ENCODE results near the gene TECPR2. TPM values are rescaled to one million over a fixed set of nuclear protein-coding genes. Genes with fewer than 3 reads are reported as not detected.
"Not testable (repeated sequence)": the region's sequence is repeated elsewhere in the genome, so short reads cannot be mapped to it uniquely, and the experiment has no call there.

Gene TECPR2
- total RNA-seq, 4 donors from 2014 or later = 28.7 to 54.8 (median 36.6) TPM

DNA sequence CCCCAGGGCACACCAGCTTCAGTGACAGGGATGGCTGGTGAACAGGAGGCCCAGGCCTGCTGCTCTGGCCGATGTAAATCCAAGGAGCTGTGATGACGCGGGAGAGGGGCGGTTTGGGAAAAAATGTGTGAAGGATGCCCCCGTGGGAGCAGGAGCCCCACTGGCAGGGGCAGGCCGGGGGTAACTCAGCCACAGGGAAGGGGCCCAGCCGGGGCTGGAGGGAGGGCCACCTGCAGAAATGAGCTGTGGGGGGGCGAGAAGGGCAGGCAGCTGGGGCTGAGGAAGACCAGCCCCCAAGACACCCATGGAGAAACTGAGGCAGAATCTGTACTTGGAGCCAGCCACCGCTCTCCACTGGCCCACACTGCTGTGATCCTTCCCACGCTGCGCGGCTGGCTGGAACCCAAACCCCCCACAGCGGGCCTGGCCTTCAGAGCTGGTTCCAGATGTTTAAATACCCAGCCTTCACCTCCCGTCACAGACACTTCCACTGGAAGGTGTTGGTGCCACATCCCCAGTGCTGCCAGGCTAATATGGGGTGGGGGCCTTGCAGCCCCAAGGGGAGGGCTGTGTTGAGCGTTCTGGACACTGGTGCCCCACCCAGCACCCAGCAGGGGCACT is 175.3 kb downstream of the TECPR2 start:
- DNase-seq (ENCODE audit: extremely low spot score) = no peak
- Histone ChIP-seq H3K36me3 (no peaks in the 10 kb centered on the region), H3K27me3 (peaks cover 0 to 37% (median 0%) of the 10 kb centered on the region in 4 donors), H3K9me3 (no peaks in the 10 kb centered on the region), H3K4me3 (no peak overlapping the region), H3K4me1 (peaks cover 8 to 11% (median 10%) of the 10 kb centered on the region in 4 donors), H3K27ac (replicated peaks in 1 of 4) (no peak overlapping the region)
- intact Hi-C loops (cut with DNase I) = no loop called here
- TF ChIP-seq, protein P1, sequence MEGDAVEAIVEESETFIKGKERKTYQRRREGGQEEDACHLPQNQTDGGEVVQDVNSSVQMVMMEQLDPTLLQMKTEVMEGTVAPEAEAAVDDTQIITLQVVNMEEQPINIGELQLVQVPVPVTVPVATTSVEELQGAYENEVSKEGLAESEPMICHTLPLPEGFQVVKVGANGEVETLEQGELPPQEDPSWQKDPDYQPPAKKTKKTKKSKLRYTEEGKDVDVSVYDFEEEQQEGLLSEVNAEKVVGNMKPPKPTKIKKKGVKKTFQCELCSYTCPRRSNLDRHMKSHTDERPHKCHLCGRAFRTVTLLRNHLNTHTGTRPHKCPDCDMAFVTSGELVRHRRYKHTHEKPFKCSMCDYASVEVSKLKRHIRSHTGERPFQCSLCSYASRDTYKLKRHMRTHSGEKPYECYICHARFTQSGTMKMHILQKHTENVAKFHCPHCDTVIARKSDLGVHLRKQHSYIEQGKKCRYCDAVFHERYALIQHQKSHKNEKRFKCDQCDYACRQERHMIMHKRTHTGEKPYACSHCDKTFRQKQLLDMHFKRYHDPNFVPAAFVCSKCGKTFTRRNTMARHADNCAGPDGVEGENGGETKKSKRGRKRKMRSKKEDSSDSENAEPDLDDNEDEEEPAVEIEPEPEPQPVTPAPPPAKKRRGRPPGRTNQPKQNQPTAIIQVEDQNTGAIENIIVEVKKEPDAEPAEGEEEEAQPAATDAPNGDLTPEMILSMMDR (IDR thresholded peaks at IDR 0.05) = no peak
- TF ChIP-seq POLR2A (IDR thresholded peaks at IDR 0.05; ENCODE audit: low read depth) = no peak
- no peak for TF ChIP-seq EP300 (IDR thresholded peaks at IDR 0.05)
- TF ChIP-seq POLR2AphosphoS5 (IDR thresholded peaks at IDR 0.05) = no peak
- 59% methylated on average over 10 of the region's 15 CpGs for WGBS

DNA sequence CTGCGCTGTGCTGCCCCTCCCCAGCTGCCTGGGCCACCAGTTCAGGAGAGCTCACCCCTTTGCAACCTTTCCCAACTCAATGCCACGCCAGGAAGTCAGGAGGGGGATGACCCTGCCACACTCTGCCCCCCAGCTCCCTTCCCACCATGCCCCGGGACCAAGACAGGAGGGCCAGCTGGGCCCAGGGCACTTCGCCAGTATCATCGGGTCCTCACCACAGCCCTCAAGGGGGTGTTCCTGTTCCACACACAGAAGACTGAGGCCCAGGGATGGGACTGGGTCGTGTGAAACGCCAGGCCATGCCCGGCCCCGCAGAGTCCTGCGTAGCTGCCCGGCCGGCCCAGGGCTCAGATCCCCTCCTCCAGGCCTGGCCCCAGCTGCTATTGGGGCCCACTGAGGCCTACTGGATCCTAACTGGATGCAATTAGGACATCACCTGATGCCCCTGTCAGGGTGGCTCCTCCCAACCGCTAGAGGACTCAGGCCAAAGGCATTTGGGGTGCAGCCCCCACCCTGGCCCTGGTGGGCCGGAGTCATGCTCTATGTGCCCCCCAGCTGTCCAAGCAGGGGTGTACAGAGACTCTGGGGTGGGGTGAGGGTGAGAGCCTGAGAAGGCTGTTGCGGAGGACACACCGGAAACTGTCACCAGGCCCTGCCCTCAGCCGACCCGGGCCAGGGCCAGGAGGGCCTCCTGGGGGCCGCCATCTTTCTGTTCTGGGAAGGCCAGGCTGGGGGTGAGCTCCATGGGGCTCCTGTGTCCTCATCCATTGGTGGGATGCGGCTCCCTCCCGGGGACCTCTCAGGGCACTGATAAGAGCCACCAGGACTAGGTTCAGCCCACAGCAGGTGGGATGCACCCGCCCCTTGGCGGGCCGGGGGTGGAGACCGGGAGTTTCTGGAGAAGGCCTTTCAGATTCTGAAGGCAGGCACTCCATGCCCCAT is 176.1 kb downstream of the TECPR2 start:
- Histone ChIP-seq H3K36me3 (no peaks in the 10 kb centered on the region), H3K4me1 (peaks cover 8 to 11% (median 10%) of the 10 kb centered on the region in 4 donors), H3K4me3 (no peak overlapping the region), H3K27ac (replicated peaks in 1 of 4) (no peak overlapping the region), H3K27me3 (peaks cover 0 to 45% (median 0%) of the 10 kb centered on the region in 4 donors), H3K9me3 (no peaks in the 10 kb centered on the region)
- WGBS = 59% methylated on average over 8 of the region's 25 CpGs
- TF ChIP-seq POLR2AphosphoS5 (IDR thresholded peaks at IDR 0.05) = no peak
- intact Hi-C loops (cut with DNase I) = no loop called here
- no peak for DNase-seq (ENCODE audit: extremely low spot score)

DNA sequence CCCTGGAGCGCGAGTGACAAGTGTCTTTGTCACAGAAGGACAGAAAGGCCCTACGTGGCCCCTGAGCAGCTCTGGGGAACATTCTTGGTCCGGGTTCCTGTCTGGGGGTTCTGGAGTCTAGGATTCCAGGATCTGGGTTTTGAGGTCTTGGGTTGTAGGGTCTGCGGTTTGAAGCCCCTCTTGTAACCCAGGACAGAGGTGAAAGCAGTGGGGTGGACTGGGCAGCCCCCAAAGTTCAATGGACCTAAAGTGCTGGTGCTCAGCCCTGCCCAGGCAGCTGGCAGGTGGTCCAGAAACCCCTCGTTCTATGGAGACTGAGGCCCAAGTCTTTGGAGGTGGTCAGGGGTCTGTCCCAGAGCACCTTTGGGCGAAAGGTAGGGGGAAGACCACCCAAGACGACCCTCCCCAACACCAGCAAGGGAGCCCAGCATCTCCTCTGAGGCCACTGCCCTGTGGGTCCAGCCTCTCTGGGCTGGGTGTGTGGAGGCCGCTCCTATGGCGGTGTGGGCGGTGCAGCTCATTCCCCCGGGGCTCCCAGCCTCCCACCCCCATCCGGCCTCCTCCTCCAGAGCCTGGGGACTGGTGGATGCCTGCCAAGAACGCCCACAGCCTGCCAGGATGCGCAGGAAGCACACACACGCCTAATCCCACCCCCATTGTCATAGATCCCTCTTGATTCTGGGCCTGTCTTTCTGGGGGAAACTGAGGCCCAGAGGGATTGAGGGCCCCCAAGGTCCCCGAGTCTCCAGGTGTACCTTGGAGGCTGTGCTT is 177.0 kb downstream of the TECPR2 start:
- no peaks in the 10 kb centered on the region for H3K36me3 ChIP-seq
- WGBS = 64% methylated on average over 6 of the region's 17 CpGs
- H3K27me3 ChIP-seq = peaks cover 0 to 53% (median 8%) of the 10 kb centered on the region in 4 donors
- H3K4me3 ChIP-seq = no peak overlapping the region
- no peak for DNase-seq (ENCODE audit: extremely low spot score)
- intact Hi-C loops (cut with DNase I) = no loop called here
- H3K9me3 ChIP-seq = no peaks in the 10 kb centered on the region
- no peak overlapping the region for H3K27ac ChIP-seq (replicated peaks in 1 of 4)
- peaks cover 10 to 17% (median 15%) of the 10 kb centered on the region in 4 donors for H3K4me1 ChIP-seq
- TF ChIP-seq EP300 (IDR thresholded peaks at IDR 0.05) (no peak), POLR2AphosphoS5 (IDR thresholded peaks at IDR 0.05) (no peak), POLR2A (IDR thresholded peaks at IDR 0.05; ENCODE audit: low read depth) (no peak)
- TF ChIP-seq, protein P1 (IDR thresholded peaks at IDR 0.05) = no peak

DNA sequence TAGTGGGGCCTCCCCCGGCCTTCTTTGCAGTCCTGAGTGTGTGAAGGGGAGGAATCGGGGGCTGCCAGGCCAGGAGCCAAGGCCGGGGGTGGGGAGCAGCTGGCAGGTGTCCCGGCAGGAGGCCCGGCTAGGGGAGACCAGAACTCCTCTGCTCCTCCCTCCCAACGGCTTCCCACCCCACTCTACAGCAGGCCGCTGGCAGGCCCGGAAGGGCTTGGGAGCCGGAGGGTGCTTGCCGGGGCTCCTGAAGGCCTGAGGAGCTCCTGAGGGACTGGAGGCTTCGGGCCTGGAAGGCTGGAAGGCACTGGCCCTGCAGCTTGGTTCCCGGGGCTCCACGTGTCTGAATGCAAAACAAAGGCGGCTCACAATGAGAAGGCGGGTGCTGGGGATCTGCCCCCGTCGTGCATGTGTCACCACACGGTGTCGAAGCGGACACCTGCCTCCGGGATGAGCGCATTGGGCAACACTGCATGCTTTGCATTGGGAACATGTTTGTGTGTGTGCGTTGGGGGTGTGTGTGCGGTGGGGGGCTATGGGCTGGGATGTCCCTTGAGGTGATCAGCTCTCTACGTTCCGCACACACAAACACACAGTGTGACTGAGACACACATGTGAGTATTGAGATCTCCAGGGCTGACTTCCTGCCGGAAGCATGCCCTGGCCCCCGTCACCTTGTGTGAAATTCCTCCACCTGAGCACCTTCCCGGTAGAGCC is 177.7 kb downstream of the TECPR2 start:
- DNase-seq (ENCODE audit: extremely low spot score) = no peak
- Histone ChIP-seq H3K9me3 (no peaks in the 10 kb centered on the region), H3K4me1 (peaks cover 13 to 25% (median 23%) of the 10 kb centered on the region in 4 donors), H3K4me3 (no peak overlapping the region), H3K27ac (replicated peaks in 1 of 4) (no peak overlapping the region), H3K27me3 (peaks cover 0 to 61% (median 13%) of the 10 kb centered on the region in 4 donors), H3K36me3 (no peaks in the 10 kb centered on the region)
- intact Hi-C loops (cut with DNase I) = no loop called here
- WGBS = 49% methylated on average over 24 of the region's 29 CpGs
- TF ChIP-seq, protein P1 (IDR thresholded peaks at IDR 0.05) = no peak
- TF ChIP-seq POLR2AphosphoS5 (IDR thresholded peaks at IDR 0.05) (no peak), POLR2A (IDR thresholded peaks at IDR 0.05; ENCODE audit: low read depth) (no peak), EP300 (IDR thresholded peaks at IDR 0.05) (no peak)

DNA sequence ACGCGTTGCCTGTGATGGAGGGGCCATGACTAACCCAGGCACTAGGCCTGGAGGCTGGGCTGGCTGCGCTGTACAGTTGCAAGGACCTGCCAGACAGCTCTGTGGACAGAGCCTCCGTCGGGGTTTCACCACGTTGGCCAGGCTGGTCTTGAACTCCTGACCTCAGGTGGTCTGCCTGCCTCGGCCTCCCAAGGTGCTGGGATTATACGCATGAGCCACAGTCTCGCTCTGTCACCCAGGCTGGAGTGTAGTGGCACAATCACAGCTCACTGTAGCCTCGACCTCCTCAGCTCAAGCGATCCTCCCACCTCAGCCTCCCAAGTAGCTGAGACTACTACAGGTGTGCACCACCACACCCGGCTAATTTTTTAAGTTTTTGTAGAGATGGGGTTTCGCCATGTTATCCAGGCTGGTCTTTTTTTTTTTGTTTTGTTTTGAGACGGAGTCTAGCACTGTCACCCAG is 178.3 kb downstream of the TECPR2 start:
- Histone ChIP-seq H3K4me1 (peaks cover 13 to 31% (median 28%) of the 10 kb centered on the region in 4 donors), H3K27me3 (peaks cover 0 to 67% (median 16%) of the 10 kb centered on the region in 4 donors)
- H3K4me3 ChIP-seq; intact Hi-C loops (cut with DNase I); H3K27ac ChIP-seq (replicated peaks in 1 of 4); DNase-seq (ENCODE audit: extremely low spot score); H3K36me3 ChIP-seq; H3K9me3 ChIP-seq: not testable (repeated sequence)
- WGBS = 96% methylated on average over 9 of the region's 14 CpGs
